Measurements from ENCODE around the gene TSPAN31. TPM values are rescaled to one million over a fixed set of nuclear protein-coding genes. Genes with fewer than 3 reads are reported as not detected.
A peak's percentile ranks its signal among the peaks of the same experiment; 100 is the strongest.
"Not testable (repeated sequence)": the region's sequence is repeated elsewhere in the genome, so short reads cannot be mapped to it uniquely, and the experiment has no call there.

The TSPAN31 gene
- total RNA-seq (ENCODE audit: insufficient read depth, low replicate concordance) = 50.1 TPM

GRCh38 chr12:57744777-57745484, at the start of gene TSPAN31:
Gene TSPAN31, plus strand, starts transcription at chr12:57745039. Its CDS starts 116 bp downstream, at chr12:57745155.
- peak; percentile 99 for DNase-seq (ENCODE audit: low spot score)

- DNase-seq (ENCODE audit: low spot score) = no peak
Observed at GRCh38 chr12:57695770-57696432, 48.9 kb upstream of the TSPAN31 start.

GRCh38 chr12:57697076-57697475, 47.8 kb upstream of the TSPAN31 start:
- DNase-seq (ENCODE audit: low spot score) = no peak

GRCh38 chr12:57698414-57698813, 46.4 kb upstream of the TSPAN31 start:
- no peak for DNase-seq (ENCODE audit: low spot score)

- no peak for DNase-seq (ENCODE audit: low spot score)
Observed at GRCh38 chr12:57700317-57700716, 44.5 kb upstream of the TSPAN31 start.

- DNase-seq (ENCODE audit: low spot score) = no peak
Observed at GRCh38 chr12:57707250-57707649, 37.6 kb upstream of the TSPAN31 start.

- DNase-seq (ENCODE audit: low spot score) = no peak
Observed at GRCh38 chr12:57708296-57708695, 36.5 kb upstream of the TSPAN31 start.

- DNase-seq (ENCODE audit: low spot score) = no peak
Observed at GRCh38 chr12:57712701-57713100, 32.1 kb upstream of the TSPAN31 start.

- DNase-seq (ENCODE audit: low spot score) = no peak
Observed at GRCh38 chr12:57713209-57713608, 31.6 kb upstream of the TSPAN31 start.

- not testable (repeated sequence) for DNase-seq (ENCODE audit: low spot score)
Observed at GRCh38 chr12:57715036-57715748, 29.6 kb upstream of the TSPAN31 start.

GRCh38 chr12:57715786-57716185, 29.1 kb upstream of the TSPAN31 start:
- no peak for DNase-seq (ENCODE audit: low spot score)

GRCh38 chr12:57716305-57716704, 28.5 kb upstream of the TSPAN31 start:
- DNase-seq (ENCODE audit: low spot score) = no peak

GRCh38 chr12:57717131-57717530, 27.7 kb upstream of the TSPAN31 start:
- DNase-seq (ENCODE audit: low spot score) = no peak

GRCh38 chr12:57717846-57718640, 26.8 kb upstream of the TSPAN31 start:
- no peak for DNase-seq (ENCODE audit: low spot score)

GRCh38 chr12:57718641-57719528, 26.0 kb upstream of the TSPAN31 start:
- DNase-seq (ENCODE audit: low spot score) = no peak

- no peak for DNase-seq (ENCODE audit: low spot score)
Observed at GRCh38 chr12:57719777-57720605, 24.8 kb upstream of the TSPAN31 start.

- no peak for DNase-seq (ENCODE audit: low spot score)
Observed at GRCh38 chr12:57720606-57721595, 23.9 kb upstream of the TSPAN31 start.

- not testable (repeated sequence) for DNase-seq (ENCODE audit: low spot score)
Observed at GRCh38 chr12:57721846-57722608, 22.8 kb upstream of the TSPAN31 start.

Data from umbilical cord (tissue), 2 donors.